HepG2 (cell line): ENCODE data around the gene KRTAP5-4. TPM values are rescaled to one million over a fixed set of nuclear protein-coding genes. Genes with fewer than 3 reads are reported as not detected.

Experiments
- ATAC-seq: fragments of 200-7000 bp; cut with Tn5 transposase; 3 replicates; pipeline ENCODE4 v1.9.1; 2020; ENCODE audit warnings: mild to moderate bottlenecking, moderate library complexity
- BruUV-seq: library from RNA; stranded (reverse); fragments of 400-500 nt; replicated peaks from 2 replicates; lab custom pipeline; 2021; lab: Mats Ljungman, UMichigan
- CTCF ChIA-PET: fragments of 300-600 bp; formaldehyde crosslinking; extraction: SDS; loops from one replicate; lab custom pipeline; 2021; ENCODE audit warnings: low total read pairs, inconsistent platforms, low intra/inter-chr PET ratio; lab: Yijun Ruan, JAX
- POLR2A ChIA-PET: fragments of 350-600 bp; sonication (Branson Sonifier 250); formaldehyde crosslinking; loops from one replicate; lab custom pipeline; 2020; ENCODE audit warnings: antibody characterized with exemption, inconsistent platforms; lab: Yijun Ruan, JAX
- DNase-seq: peaks from one replicate; pipeline ENCODE4 v3.0.0-alpha.2; 2015; ENCODE audit warnings: low spot score
- FAIRE-seq: peaks from 3 replicates; lab custom pipeline; 2011; peaks lifted over from hg19 to GRCh38; lab: Jason Lieb, UNC
- H2AFZ ChIP-seq: one replicate; pipeline ENCODE4 v1.6.1; 2011; ENCODE audit warnings: low read length, inconsistent platforms
- H3K27ac ChIP-seq: fragments of 300-600 bp; 3 replicates; pipeline ENCODE4 v1.8.0; 2011; ENCODE audit warnings: mixed run types, mild to moderate bottlenecking, mixed read lengths, low read length, inconsistent platforms; ENCODE audit not compliant: insufficient read depth; ENCODE audit errors: extremely low read length
- H3K27me3 ChIP-seq, 2 experiments: fragments of 200-600 bp in 1 of 2; 2 replicates in 1 of 2; 3 replicates in 1 of 2; pipeline versions ENCODE4 v1.6.0 to v1.8.0; 2011; ENCODE audit warnings: low read length in 2 of 2, mild to moderate bottlenecking in 2 of 2, moderate library complexity in 2 of 2, inconsistent platforms in 1 of 2; ENCODE audit not compliant: insufficient read depth in 2 of 2, control insufficient read depth in 1 of 2
- H3K36me3 ChIP-seq, 2 experiments: fragments of 200-600 bp in 1 of 2; replicated peaks in 1 of 2; 2 replicates in 1 of 2; 3 replicates in 1 of 2; pipeline versions ENCODE4 v1.5.1 to v1.8.0; 2011; ENCODE audit warnings: low read length in 2 of 2, inconsistent platforms in 1 of 2; ENCODE audit not compliant: insufficient read depth in 2 of 2, control insufficient read depth in 1 of 2
- H3K4me1 ChIP-seq: 2 replicates; pipeline ENCODE4 v1.5.1; 2012; ENCODE audit warnings: low read length, inconsistent platforms; ENCODE audit not compliant: insufficient read depth
- H3K4me2 ChIP-seq: 2 replicates; pipeline ENCODE4 v1.6.0; 2011; ENCODE audit warnings: low read depth, low read length, inconsistent platforms
- H3K4me3 ChIP-seq, 3 experiments: fragments of 200-600 bp in 1 of 3; sonication (generic), shearing (Covaris generic) in 1 of 3; replicated peaks in 1 of 3; 2 replicates each; pipeline ENCODE4 v1.5.1; 2011 to 2016; ENCODE audit warnings: low read length in 3 of 3, inconsistent platforms in 2 of 3, low read depth in 2 of 3, mild to moderate bottlenecking in 2 of 3, control low read depth in 1 of 3, mixed read lengths in 1 of 3; ENCODE audit not compliant: insufficient read depth in 1 of 3
- H3K79me2 ChIP-seq: one replicate; pipeline ENCODE4 v1.6.1; 2011; ENCODE audit warnings: low read length, inconsistent platforms; ENCODE audit not compliant: insufficient read depth
- H3K9ac ChIP-seq: 2 replicates; pipeline ENCODE4 v1.6.0; 2011; ENCODE audit warnings: mild to moderate bottlenecking, low read depth, low read length, inconsistent platforms; ENCODE audit not compliant: insufficient read depth
- H3K9me3 ChIP-seq: 2 replicates; pipeline ENCODE4 v1.5.1; 2012; ENCODE audit warnings: mild to moderate bottlenecking, low read length
- H4K20me1 ChIP-seq: 2 replicates; pipeline ENCODE4 v1.6.0; 2011; ENCODE audit warnings: inconsistent platforms, mild to moderate bottlenecking, low read length, moderate library complexity; ENCODE audit not compliant: insufficient read depth
- ATAD3A ChIP-seq: sonication (generic); formaldehyde crosslinking; IDR thresholded peaks from 2 replicates; pipeline ENCODE4 v1.4.0; 2020; ENCODE audit warnings: missing genetic modification reagents
- GATAD2A ChIP-seq: IDR thresholded peaks from 2 replicates; pipeline ENCODE4 v1.6.1; 2016
- HNF1B ChIP-seq: sonication (generic); formaldehyde crosslinking; IDR thresholded peaks from 2 replicates; pipeline ENCODE4 v1.5.1; 2020; ENCODE audit warnings: mild to moderate bottlenecking, moderate library complexity, missing genetic modification reagents
- NR3C1 ChIP-seq: sonication (generic); formaldehyde crosslinking; IDR thresholded peaks from 2 replicates; pipeline ENCODE4 v1.4.0; 2020; ENCODE audit warnings: missing genetic modification reagents
- PAXIP1 ChIP-seq: sonication (generic); formaldehyde crosslinking; conservative IDR thresholded peaks from 2 replicates; pipeline ENCODE4 v1.4.0; 2020; ENCODE audit warnings: mild to moderate bottlenecking, missing genetic modification reagents, moderate library complexity
- ZNF382 ChIP-seq: sonication (generic); formaldehyde crosslinking; IDR thresholded peaks from 2 replicates; pipeline ENCODE4 v1.5.0; 2020; ENCODE audit warnings: missing genetic modification reagents, mild to moderate bottlenecking, borderline replicate concordance
- ZNF788 ChIP-seq: sonication (generic); formaldehyde crosslinking; IDR thresholded peaks from 2 replicates; pipeline ENCODE4 v1.5.0; 2020; ENCODE audit warnings: mild to moderate bottlenecking, missing genetic modification reagents, borderline replicate concordance
- ZSCAN31 ChIP-seq: sonication (generic); formaldehyde crosslinking; IDR thresholded peaks from 2 replicates; pipeline ENCODE4 v1.5.0; 2020; ENCODE audit warnings: low read depth, mild to moderate bottlenecking, missing genetic modification reagents
- WGBS: methylation state at CpG from one replicate; pipeline ENCODE4 v1.1.6; 2017; ENCODE audit warnings: low lambda C conversion rate; 5-methylcytosine and 5-hydroxymethylcytosine counted together
- in situ Hi-C: cut with HindIII; loops from 2 replicates; pipeline ENCODE4 v1.10.0; 2017; ENCODE audit warnings: low pct_unique_long_range_greater_than_20kb; ENCODE audit not compliant: extremely low pct_ligation_motif_present
- intact Hi-C: fragments of 100-400 bp; cut with micrococcal nuclease; formaldehyde crosslinking; loops from one replicate; pipeline ENCODE4 v1.10.0; 2022; ENCODE audit not compliant: unreplicated experiment
- polyA plus RNA-seq, 8 experiments: library from polyadenylated mRNA; depleted of rRNA in 3 of 8; stranded (reverse) in 7 of 8; unstranded in 1 of 8; fragments of >200 nt; fragmentation: Illumina TruSeq in 4 of 8; extraction: Trizol in 4 of 8; gene quantifications; 2 replicates each; pipeline versions ENCODE4 v1.2.1 to v1.2.3, GENCODE V29; 2011 to 2016; ENCODE audit warnings: low read depth in 4 of 8, missing spikeins in 1 of 8, mixed read lengths in 1 of 8; ENCODE audit not compliant: insufficient read depth in 1 of 8
- total RNA-seq, 5 experiments: library from RNA; depleted of rRNA; stranded (reverse); fragments of >200 nt; fragmentation: Illumina TruSeq; extraction: Trizol; gene quantifications; 2 replicates each; pipeline ENCODE4 v1.2.3, GENCODE V29; 2016; ENCODE audit warnings: low read depth in 1 of 5
- TF ChIP-seq, protein P1 (sequence below): sonication (generic); formaldehyde crosslinking; IDR thresholded peaks from 2 replicates; pipeline ENCODE4 v1.5.1; 2020; ENCODE audit warnings: mild to moderate bottlenecking, missing genetic modification reagents, moderate library complexity

KRTAP5-4 gene
- total and polyA plus RNA-seq, 2 of the 13 experiments (the other 11 are each of a cell fraction or from before 2014, with no cell fraction given): not detected

- TF ChIP-seq, protein P1, sequence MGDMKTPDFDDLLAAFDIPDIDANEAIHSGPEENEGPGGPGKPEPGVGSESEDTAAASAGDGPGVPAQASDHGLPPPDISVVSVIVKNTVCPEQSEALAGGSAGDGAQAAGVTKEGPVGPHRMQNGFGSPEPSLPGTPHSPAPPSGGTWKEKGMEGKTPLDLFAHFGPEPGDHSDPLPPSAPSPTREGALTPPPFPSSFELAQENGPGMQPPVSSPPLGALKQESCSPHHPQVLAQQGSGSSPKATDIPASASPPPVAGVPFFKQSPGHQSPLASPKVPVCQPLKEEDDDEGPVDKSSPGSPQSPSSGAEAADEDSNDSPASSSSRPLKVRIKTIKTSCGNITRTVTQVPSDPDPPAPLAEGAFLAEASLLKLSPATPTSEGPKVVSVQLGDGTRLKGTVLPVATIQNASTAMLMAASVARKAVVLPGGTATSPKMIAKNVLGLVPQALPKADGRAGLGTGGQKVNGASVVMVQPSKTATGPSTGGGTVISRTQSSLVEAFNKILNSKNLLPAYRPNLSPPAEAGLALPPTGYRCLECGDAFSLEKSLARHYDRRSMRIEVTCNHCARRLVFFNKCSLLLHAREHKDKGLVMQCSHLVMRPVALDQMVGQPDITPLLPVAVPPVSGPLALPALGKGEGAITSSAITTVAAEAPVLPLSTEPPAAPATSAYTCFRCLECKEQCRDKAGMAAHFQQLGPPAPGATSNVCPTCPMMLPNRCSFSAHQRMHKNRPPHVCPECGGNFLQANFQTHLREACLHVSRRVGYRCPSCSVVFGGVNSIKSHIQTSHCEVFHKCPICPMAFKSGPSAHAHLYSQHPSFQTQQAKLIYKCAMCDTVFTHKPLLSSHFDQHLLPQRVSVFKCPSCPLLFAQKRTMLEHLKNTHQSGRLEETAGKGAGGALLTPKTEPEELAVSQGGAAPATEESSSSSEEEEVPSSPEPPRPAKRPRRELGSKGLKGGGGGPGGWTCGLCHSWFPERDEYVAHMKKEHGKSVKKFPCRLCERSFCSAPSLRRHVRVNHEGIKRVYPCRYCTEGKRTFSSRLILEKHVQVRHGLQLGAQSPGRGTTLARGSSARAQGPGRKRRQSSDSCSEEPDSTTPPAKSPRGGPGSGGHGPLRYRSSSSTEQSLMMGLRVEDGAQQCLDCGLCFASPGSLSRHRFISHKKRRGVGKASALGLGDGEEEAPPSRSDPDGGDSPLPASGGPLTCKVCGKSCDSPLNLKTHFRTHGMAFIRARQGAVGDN: peak; percentile 20; the same call in 1 of the 2 replicates
- 0 out of 2 replicates have a peak, but pooled peaks have one; percentile 23 for TF ChIP-seq ZNF788
- 0 out of 2 replicates have a peak, but pooled peaks have one; percentile 28 for TF ChIP-seq HNF1B (CRISPR knock-in tag)
- no peak for TF ChIP-seq ATAD3A (CRISPR knock-in tag)
These were observed 29.0 kb upstream of the KRTAP5-4 start (continued) for GRCh38 chr11:1650918-1651262.

GRCh38 chr11:1650034-1650917, 28.3 kb upstream of the KRTAP5-4 start:
- H3K27me3 ChIP-seq: peaks cover 1 to 17% of the 10 kb centered on the region in 2 experiments; a peak in 3 of 5 replicates
- H4K20me1 ChIP-seq: no peaks in the 10 kb centered on the region
- H3K27ac ChIP-seq: no peak overlapping the region
- no peak overlapping the region for H3K4me3 ChIP-seq
- DNase-seq: no peak
- H3K9me3 ChIP-seq: no peaks in the 10 kb centered on the region
- H3K4me1 ChIP-seq: peaks cover 61% of the 10 kb centered on the region
- no TSS peak for BruUV-seq
- no peak overlapping the region for H3K9ac ChIP-seq
- in situ Hi-C loops (no loop called here), intact Hi-C loops (loop anchor here (5.0 kb wide), 1 partner anchor 502 kb away; no protein-coding TSS in a partner anchor)
- no peak for FAIRE-seq
- ChIA-PET CTCF (interaction anchor here (4.9 kb wide), 1 partner anchor 501 kb away, joined by 27 read pairs; no protein-coding TSS in a partner anchor), POLR2A (interaction anchor here (0.9 to 2.1 kb wide), 4 partner anchors 42 to 498 kb away, joined by 3 to 16 read pairs (median 4); no protein-coding TSS in a partner anchor)
- no peaks in the 10 kb centered on the region for H3K79me2 ChIP-seq
- H3K36me3 ChIP-seq: no peaks in the 10 kb centered on the region
- ATAC-seq: no peak
- WGBS: 65% methylated on average over 14 of the region's 15 CpGs
- H3K4me2 ChIP-seq: no peak overlapping the region
- no peak overlapping the region for H2AFZ ChIP-seq
- TF ChIP-seq PAXIP1 (CRISPR knock-in tag) (no peak), ZNF382 (CRISPR knock-in tag) (no peak), ZSCAN31 (CRISPR knock-in tag) (no peak), NR3C1 (CRISPR knock-in tag) (no peak), ZNF788 (0 out of 2 replicates have a peak, but pooled peaks have one; percentile 31), GATAD2A (0 out of 2 replicates have a peak, but pooled peaks have one; percentile 6)
